Peyer's patch (tissue), 4 donors: ENCODE measurements around the gene SUB1. TPM values are rescaled to one million over a fixed set of nuclear protein-coding genes. Genes with fewer than 3 reads are reported as not detected.

ENCODE experiments used
- DNase-seq, 3 donors: peaks; one replicate each; pipeline ENCODE4 v3.0.0-alpha.2; 2017 to 2019
- H3K27ac ChIP-seq, 4 donors: fragments of 200-600 bp; sonication (generic); one replicate each; pipeline ENCODE4 v1.5.1; 2016 to 2019
- H3K27me3 ChIP-seq, 2 donors: fragments of 200-600 bp; sonication (generic); one replicate each; pipeline ENCODE4 v1.5.1; 2019
- H3K36me3 ChIP-seq, 3 donors: fragments of 200-600 bp; sonication (generic); one replicate each; pipeline ENCODE4 v1.5.1; 2016 to 2019
- H3K4me1 ChIP-seq, 4 donors: fragments of 200-600 bp; sonication (generic); one replicate each; pipeline ENCODE4 v1.5.1; 2016 to 2019
- H3K4me3 ChIP-seq, 4 donors: fragments of 200-600 bp; sonication (generic); 1 replicate in 3 of 4; 2 replicates in 1 of 4; pipeline ENCODE4 v1.5.1; 2016 to 2019; ENCODE audit warnings: mild to moderate bottlenecking in 1 of 4
- H3K9me3 ChIP-seq, 4 donors: fragments of 200-600 bp; sonication (generic); one replicate each; pipeline ENCODE4 v1.5.1; 2016 to 2019; ENCODE audit warnings: mild to moderate bottlenecking in 1 of 4
- POLR2A ChIP-seq, 2 donors: fragments of 450-650 bp; IDR thresholded peaks; one replicate each; pipeline ENCODE4 v1.5.1; 2017; ENCODE audit warnings: antibody characterized with exemption in 2 of 2, mild to moderate bottlenecking in 2 of 2, moderate library complexity in 2 of 2
- total RNA-seq, 4 donors: library from RNA; depleted of rRNA; stranded (reverse); fragments of >200 nt; gene quantifications; one replicate each; pipeline ENCODE4 v1.1.0, GENCODE V29; 2016
- TF ChIP-seq, protein P1 (sequence below), 6 experiments: fragments of 450-650 bp in 4 of 6; fragments of 200-600 bp in 2 of 6; sonication (generic) in 1 of 6; IDR thresholded peaks; one replicate each; pipeline ENCODE4 v1.5.1; 2017 to 2019; ENCODE audit warnings: antibody characterized with exemption in 6 of 6, mild to moderate bottlenecking in 3 of 6, moderate library complexity in 1 of 6

Gene SUB1
- total RNA-seq, 4 donors from 2014 or later, result 64.2 to 155 (median 98.2) TPM

DNA sequence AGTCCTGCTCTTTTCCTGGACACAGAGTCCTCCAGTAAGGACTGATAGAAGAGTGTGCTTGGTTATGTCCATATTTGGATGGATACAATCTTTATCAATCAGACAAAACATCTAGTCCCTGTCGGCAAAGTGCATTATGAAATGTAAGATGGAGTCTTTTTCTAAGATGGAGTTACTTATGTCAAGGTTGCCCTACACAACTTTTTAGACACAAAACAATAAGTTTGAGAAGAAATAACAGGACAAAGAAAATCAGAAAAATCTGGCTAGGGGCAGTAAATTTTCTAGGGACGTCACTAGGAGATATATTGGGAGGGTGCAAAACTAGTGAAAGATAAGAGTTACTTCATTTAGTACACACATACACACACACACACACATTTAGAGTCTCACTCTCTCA, 23.3 kb upstream of the SUB1 start:
- Histone ChIP-seq H3K9me3 (no peaks in the 10 kb centered on the region), H3K4me1 (no peaks in the 10 kb centered on the region), H3K27ac (no peak overlapping the region), H3K4me3 (no peak overlapping the region), H3K36me3 (no peaks in the 10 kb centered on the region), H3K27me3 (no peaks in the 10 kb centered on the region)
- no peak for DNase-seq
- TF ChIP-seq POLR2A (IDR thresholded peaks at IDR 0.05), result no peak
- TF ChIP-seq, protein P1, sequence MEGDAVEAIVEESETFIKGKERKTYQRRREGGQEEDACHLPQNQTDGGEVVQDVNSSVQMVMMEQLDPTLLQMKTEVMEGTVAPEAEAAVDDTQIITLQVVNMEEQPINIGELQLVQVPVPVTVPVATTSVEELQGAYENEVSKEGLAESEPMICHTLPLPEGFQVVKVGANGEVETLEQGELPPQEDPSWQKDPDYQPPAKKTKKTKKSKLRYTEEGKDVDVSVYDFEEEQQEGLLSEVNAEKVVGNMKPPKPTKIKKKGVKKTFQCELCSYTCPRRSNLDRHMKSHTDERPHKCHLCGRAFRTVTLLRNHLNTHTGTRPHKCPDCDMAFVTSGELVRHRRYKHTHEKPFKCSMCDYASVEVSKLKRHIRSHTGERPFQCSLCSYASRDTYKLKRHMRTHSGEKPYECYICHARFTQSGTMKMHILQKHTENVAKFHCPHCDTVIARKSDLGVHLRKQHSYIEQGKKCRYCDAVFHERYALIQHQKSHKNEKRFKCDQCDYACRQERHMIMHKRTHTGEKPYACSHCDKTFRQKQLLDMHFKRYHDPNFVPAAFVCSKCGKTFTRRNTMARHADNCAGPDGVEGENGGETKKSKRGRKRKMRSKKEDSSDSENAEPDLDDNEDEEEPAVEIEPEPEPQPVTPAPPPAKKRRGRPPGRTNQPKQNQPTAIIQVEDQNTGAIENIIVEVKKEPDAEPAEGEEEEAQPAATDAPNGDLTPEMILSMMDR (IDR thresholded peaks at IDR 0.05), result no peak

DNA sequence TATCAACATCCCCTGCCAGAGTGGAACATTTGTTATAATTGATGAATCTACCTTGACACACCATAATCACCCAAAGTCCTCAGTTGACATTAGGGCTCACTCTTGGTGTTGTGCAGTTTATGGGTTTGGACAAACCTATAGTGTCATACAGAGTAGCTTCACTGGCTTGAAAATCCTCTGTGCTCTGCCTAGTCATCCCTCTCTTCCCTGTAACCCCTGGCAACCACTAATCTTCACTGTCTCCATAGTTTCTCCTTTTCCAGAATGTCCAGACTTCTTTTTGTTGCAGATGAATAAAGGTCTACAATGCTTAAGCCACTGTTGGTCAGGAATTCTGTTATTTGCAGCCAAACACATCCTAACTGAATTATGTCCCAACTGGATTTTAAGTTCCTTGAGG, 22.5 kb upstream of the SUB1 start:
- Histone ChIP-seq H3K27me3 (no peaks in the 10 kb centered on the region), H3K4me1 (no peaks in the 10 kb centered on the region), H3K27ac (no peak overlapping the region), H3K9me3 (no peaks in the 10 kb centered on the region), H3K36me3 (no peaks in the 10 kb centered on the region), H3K4me3 (no peak overlapping the region)
- no peak for DNase-seq
- TF ChIP-seq, protein P1 (IDR thresholded peaks at IDR 0.05), result no peak
- TF ChIP-seq POLR2A (IDR thresholded peaks at IDR 0.05), result no peak

DNA sequence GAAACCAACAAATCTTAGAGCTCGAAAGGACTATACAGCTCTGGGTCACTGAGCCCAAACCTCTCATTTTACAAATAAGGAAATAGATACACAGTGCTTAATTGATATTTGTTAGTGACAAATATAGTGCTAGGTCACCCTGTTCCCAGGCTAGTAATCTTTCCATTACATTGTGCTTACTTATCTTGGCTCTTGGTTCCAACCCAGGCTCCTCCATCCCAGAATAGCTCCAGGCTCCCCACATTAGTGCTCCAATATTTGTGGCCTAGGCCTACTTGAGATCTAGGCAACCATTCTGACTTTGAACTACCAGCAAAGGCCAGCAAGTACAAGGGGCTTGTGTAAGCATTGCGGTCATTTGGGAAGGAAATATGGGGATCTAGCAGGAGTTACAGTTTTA, 21.7 kb upstream of the SUB1 start:
- Histone ChIP-seq H3K36me3 (no peaks in the 10 kb centered on the region), H3K27me3 (no peaks in the 10 kb centered on the region), H3K9me3 (no peaks in the 10 kb centered on the region), H3K4me1 (no peaks in the 10 kb centered on the region), H3K4me3 (no peak overlapping the region), H3K27ac (no peak overlapping the region)
- DNase-seq, result no peak
- TF ChIP-seq POLR2A (IDR thresholded peaks at IDR 0.05), result no peak
- TF ChIP-seq, protein P1 (IDR thresholded peaks at IDR 0.05), result no peak

DNA sequence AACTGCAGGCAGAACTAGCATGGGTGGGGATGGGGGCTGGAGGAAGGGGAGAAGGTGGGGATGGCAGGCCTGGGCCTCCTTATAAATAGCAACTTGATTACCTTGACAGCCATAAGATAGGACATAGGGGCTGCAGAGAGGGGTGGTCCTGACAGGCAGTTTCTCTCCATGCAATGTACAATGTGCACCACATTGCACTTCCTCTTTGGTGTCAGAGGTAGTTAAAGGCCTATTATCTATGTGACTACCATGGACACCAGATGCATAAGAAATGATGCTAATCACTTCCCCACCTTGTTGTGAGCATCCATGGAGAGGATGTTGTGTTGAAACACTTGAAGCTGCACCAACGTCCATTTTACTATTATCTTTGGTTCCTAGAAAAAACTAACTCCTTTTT, 20.2 kb upstream of the SUB1 start:
- no peaks in the 10 kb centered on the region for H3K36me3 ChIP-seq
- no peak for DNase-seq
- no peak overlapping the region for H3K27ac ChIP-seq
- TF ChIP-seq, protein P1 (IDR thresholded peaks at IDR 0.05), result no peak
- TF ChIP-seq POLR2A (IDR thresholded peaks at IDR 0.05), result no peak
- no peaks in the 10 kb centered on the region for H3K4me1 ChIP-seq
- no peaks in the 10 kb centered on the region for H3K27me3 ChIP-seq
- no peak overlapping the region for H3K4me3 ChIP-seq
- no peaks in the 10 kb centered on the region for H3K9me3 ChIP-seq

DNA sequence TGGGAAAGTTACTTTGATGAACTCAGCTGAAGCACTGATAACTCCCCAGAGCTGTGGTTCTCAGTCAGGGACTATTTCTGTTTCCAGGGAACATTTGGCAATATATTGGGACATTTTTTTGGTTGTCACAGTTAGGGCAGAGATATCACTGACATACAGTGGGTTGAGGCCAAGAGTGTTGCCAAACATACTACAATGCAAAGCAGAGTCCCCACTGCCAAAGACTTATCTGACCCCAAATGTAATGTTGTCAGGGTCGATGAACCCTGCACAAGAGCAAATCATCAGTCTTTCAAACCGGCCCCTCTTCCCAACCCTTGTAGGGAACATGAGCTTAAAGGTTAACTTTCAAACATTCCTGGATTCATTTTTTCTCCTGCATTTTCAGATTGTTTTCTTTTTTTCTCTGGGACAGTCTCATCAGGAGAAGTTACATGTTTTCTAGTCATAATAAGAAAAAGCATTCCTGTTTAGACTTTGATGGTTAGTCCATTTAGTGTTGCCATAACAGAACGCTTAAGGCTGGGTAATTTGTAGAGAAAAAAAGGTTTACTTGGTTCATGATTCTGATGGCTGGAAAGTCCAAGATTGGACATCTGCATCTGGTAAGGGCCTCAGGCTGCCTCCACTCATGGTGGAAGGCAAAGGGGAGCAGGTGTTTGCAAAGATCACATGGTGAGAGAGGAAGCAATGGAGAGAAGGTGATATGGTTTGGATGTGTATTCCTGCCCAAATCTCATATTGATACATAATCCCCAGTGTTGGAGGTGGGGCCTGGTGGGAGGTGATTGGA, 18.8 kb upstream of the SUB1 start:
- H3K4me1 ChIP-seq, result no peaks in the 10 kb centered on the region
- no peaks in the 10 kb centered on the region for H3K36me3 ChIP-seq
- no peak overlapping the region for H3K4me3 ChIP-seq
- no peak for TF ChIP-seq POLR2A (IDR thresholded peaks at IDR 0.05)
- TF ChIP-seq, protein P1 (IDR thresholded peaks at IDR 0.05), result no peak
- H3K27me3 ChIP-seq, result no peaks in the 10 kb centered on the region
- no peaks in the 10 kb centered on the region for H3K9me3 ChIP-seq
- H3K27ac ChIP-seq, result no peak overlapping the region
- no peak for DNase-seq
